HPDE6-E6E7 (cell line): Measurements from ENCODE around the gene CCNJL.

Source experiments
- DNase-seq: peaks from one replicate; pipeline ENCODE4 v3.0.0; 2011; ENCODE audit warnings: missing footprints; ENCODE audit errors: extremely low spot score

CCNJL gene

GRCh38 chr5:160221082-160221481 is 91.3 kb downstream of the CCNJL start:
- DNase-seq: no peak

GRCh38 chr5:160219356-160219755 is 93.0 kb downstream of the CCNJL start:
- DNase-seq: no peak

- no peak for DNase-seq
Observed at GRCh38 chr5:160213537-160213936, 98.8 kb downstream of the CCNJL start.

GRCh38 chr5:160211352-160211751 is 101.0 kb downstream of the CCNJL start:
- DNase-seq: no peak

GRCh38 chr5:160210606-160211005 is 101.8 kb downstream of the CCNJL start:
- no peak for DNase-seq

GRCh38 chr5:160209917-160210316 is 102.4 kb downstream of the CCNJL start:
- peak; percentile 92 for DNase-seq

- DNase-seq: no peak
Observed at GRCh38 chr5:160207061-160207460, 105.3 kb downstream of the CCNJL start.
